Endodermal cell (in vitro differentiated cells): ENCODE data around the gene PRKAG2. TPM values are rescaled to one million over a fixed set of nuclear protein-coding genes. Genes with fewer than 3 reads are reported as not detected.
A peak's percentile ranks its signal among the peaks of the same experiment; 100 is the strongest.
"Not testable (repeated sequence)": the region's sequence is repeated elsewhere in the genome, so short reads cannot be mapped to it uniquely, and the experiment has no call there.

Source experiments
- DNase-seq: peaks from one replicate; pipeline ENCODE4 v3.0.0-alpha.2; 2017
- H3K27ac ChIP-seq: 2 replicates; pipeline ENCODE4 v1.5.1; 2013; ENCODE audit warnings: mild to moderate bottlenecking, low read depth, low read length, moderate library complexity
- H3K27me3 ChIP-seq: 2 replicates; pipeline ENCODE4 v1.6.1; 2013; ENCODE audit warnings: mild to moderate bottlenecking, low read length, moderate library complexity; ENCODE audit not compliant: insufficient read depth, control insufficient read depth, poor library complexity, severe bottlenecking
- H3K36me3 ChIP-seq: 2 replicates; pipeline ENCODE4 v1.7.0; 2013; ENCODE audit warnings: mild to moderate bottlenecking, low read length, moderate library complexity; ENCODE audit not compliant: control insufficient read depth, insufficient read depth
- H3K4me1 ChIP-seq: one replicate; pipeline ENCODE4 v1.7.0; 2013; ENCODE audit warnings: low read length; ENCODE audit not compliant: control insufficient read depth, insufficient read depth
- H3K4me3 ChIP-seq: 2 replicates; pipeline ENCODE4 v1.5.1; 2013; ENCODE audit warnings: mild to moderate bottlenecking, low read length, moderate library complexity
- H3K9ac ChIP-seq: 2 replicates; pipeline ENCODE4 v1.6.1; 2013; ENCODE audit warnings: mild to moderate bottlenecking, low read length, moderate library complexity; ENCODE audit not compliant: poor library complexity, severe bottlenecking; ENCODE audit errors: extremely low read depth
- H3K9me3 ChIP-seq: 2 replicates; pipeline ENCODE4 v1.6.1; 2013; ENCODE audit warnings: mild to moderate bottlenecking, low read length, moderate library complexity; ENCODE audit not compliant: control insufficient read depth
- H3K27ac Mint-ChIP-seq: 2 replicates; pipeline ENCODE4 v1.8.0; 2020; ENCODE audit warnings: mixed read lengths
- H3K27me3 Mint-ChIP-seq: 2 replicates; pipeline ENCODE4 v1.8.0; 2021; ENCODE audit warnings: mild to moderate bottlenecking, mixed read lengths; ENCODE audit not compliant: insufficient read depth
- H3K36me3 Mint-ChIP-seq: 2 replicates; pipeline ENCODE4 v1.8.0; 2020; ENCODE audit warnings: low read depth, mixed read lengths
- H3K4me1 Mint-ChIP-seq: 2 replicates; pipeline ENCODE4 v1.8.0; 2020; ENCODE audit warnings: mixed read lengths
- H3K4me3 Mint-ChIP-seq: 2 replicates; pipeline ENCODE4 v1.8.0; 2020; ENCODE audit warnings: mild to moderate bottlenecking, moderate library complexity, mixed read lengths
- H3K9me3 Mint-ChIP-seq: 2 replicates; pipeline ENCODE4 v1.8.0; 2020; ENCODE audit warnings: mild to moderate bottlenecking, mixed read lengths
- CTCF ChIP-seq: fragments of 200-600 bp; sonication (generic); conservative IDR thresholded peaks from 2 replicates; pipeline ENCODE4 v1.5.0; 2021; ENCODE audit warnings: antibody characterized with exemption, mild to moderate bottlenecking
- WGBS, 2 experiments: methylation state at CpG; one replicate each; pipeline versions ENCODE4 v1.1.5 to v1.1.7; 2013; ENCODE audit warnings: missing lambda C conversion rate in 2 of 2, mixed read lengths in 1 of 2; ENCODE audit not compliant: insufficient coverage in 1 of 2, insufficient read length in 1 of 2; 5-methylcytosine and 5-hydroxymethylcytosine counted together
- total RNA-seq, 2 donors: library from RNA; stranded (reverse); fragmentation: NEBNext Ultra II Directional in 1 of 2; extraction: Animal tissue kit (Norgen Biotek cat#: 25700) in 1 of 2; gene quantifications; 2 replicates in 1 of 2; 3 replicates in 1 of 2; pipeline ENCODE4 v1.2.1, GENCODE V29; 2021

PRKAG2 gene
- total RNA-seq, 2 donors from 2014 or later: 17.2 to 20.7 TPM

- Histone ChIP-seq H3K36me3 (no peaks in the 10 kb centered on the region), H3K4me1 (no peaks in the 10 kb centered on the region), H3K27me3 (no peaks in the 10 kb centered on the region), H3K4me3 (peak overlapping the region; percentile 65), H3K9me3 (no peaks in the 10 kb centered on the region), H3K9ac (no peak overlapping the region), H3K27ac (peak overlapping the region; percentile 47)
- H3K9me3 Mint-ChIP-seq: no peaks in the 10 kb centered on the region
- H3K27me3 Mint-ChIP-seq: peaks cover 13% of the 10 kb centered on the region
- H3K27ac Mint-ChIP-seq: peak overlapping the region; percentile 95
- TF ChIP-seq CTCF: no peak
- peak overlapping the region; percentile 84 for H3K4me3 Mint-ChIP-seq
- peaks cover 15% of the 10 kb centered on the region for H3K4me1 Mint-ChIP-seq
- H3K36me3 Mint-ChIP-seq: no peaks in the 10 kb centered on the region
- 94 to 96% methylated on average over 32 to 55 of the region's 55 CpGs for WGBS, 2 experiments
- DNase-seq: no peak
Measured at GRCh38 chr7:151520419-151521261, 356.3 kb downstream of the PRKAG2 start.

GRCh38 chr7:151519765-151520418, 357.0 kb downstream of the PRKAG2 start, which contains the start of gene RHEB:
RHEB (minus strand) TSS chr7:151519895; CDS start chr7:151519511, 384 bp downstream.
- Histone ChIP-seq H3K27ac (peak within 1 kb of the TSS; percentile 93), H3K9me3 (no peaks in the 10 kb centered on the region), H3K36me3 (no peaks in the 10 kb centered on the region), H3K27me3 (no peaks in the 10 kb centered on the region), H3K4me3 (peak within 1 kb of the TSS; percentile 97), H3K4me1 (no peaks in the 10 kb centered on the region), H3K9ac (peak within 1 kb of the TSS; percentile 93)
- no peak for TF ChIP-seq CTCF
- peaks cover 15% of the 10 kb centered on the region for H3K4me1 Mint-ChIP-seq
- no peaks in the 10 kb centered on the region for H3K9me3 Mint-ChIP-seq
- peak within 1 kb of the TSS; percentile 98 for H3K27ac Mint-ChIP-seq
- peak within 1 kb of the TSS; percentile 84 for H3K4me3 Mint-ChIP-seq
- WGBS, 2 experiments: 7 to 18% methylated on average over 25 to 56 of the region's 66 CpGs
- H3K27me3 Mint-ChIP-seq: peaks cover 13% of the 10 kb centered on the region
- DNase-seq: peak; percentile 99
- H3K36me3 Mint-ChIP-seq: no peaks in the 10 kb centered on the region

- Mint-ChIP-seq H3K4me3 (peak overlapping the region; percentile 84), H3K4me1 (peaks cover 15% of the 10 kb centered on the region), H3K27ac (peak overlapping the region; percentile 98), H3K27me3 (peaks cover 13% of the 10 kb centered on the region)
- not testable (repeated sequence) for H3K4me1 ChIP-seq, H3K9me3 ChIP-seq, H3K27me3 ChIP-seq, H3K36me3 Mint-ChIP-seq, H3K9me3 Mint-ChIP-seq, H3K36me3 ChIP-seq
- peak overlapping the region; percentile 93 for H3K27ac ChIP-seq
- H3K9ac ChIP-seq: peak overlapping the region; percentile 93
- WGBS, 2 experiments: 0 to 1% methylated on average over 14 to 96 of the region's 118 CpGs
- H3K4me3 ChIP-seq: peak overlapping the region; percentile 97
- peak; percentile 69 for DNase-seq
Measured at GRCh38 chr7:151518947-151519764, 357.8 kb downstream of the PRKAG2 start.
